OCI-LY7 (cell line): ENCODE results near the gene ZNF341. TPM values are rescaled to one million over a fixed set of nuclear protein-coding genes. Genes with fewer than 3 reads are reported as not detected.
A peak's percentile ranks its signal among the peaks of the same experiment; 100 is the strongest.

Experiments used
- BruUV-seq: library from RNA; stranded (reverse); fragments of 400-500 nt; replicated peaks from 2 replicates; lab custom pipeline; 2021; lab: Mats Ljungman, UMichigan
- CTCF ChIA-PET: fragments of 300-600 bp; sonication (Branson Sonifier 250); formaldehyde crosslinking; loops from one replicate; lab custom pipeline; 2022; ENCODE audit warnings: antibody characterized with exemption; ENCODE audit not compliant: unreplicated experiment; lab: Charles Lee
- POLR2A ChIA-PET: fragments of 300-600 bp; sonication (Branson Sonifier 250); formaldehyde crosslinking; loops from one replicate; lab custom pipeline; 2022; ENCODE audit warnings: antibody characterized with exemption; lab: Charles Lee
- DNase-seq: peaks from one replicate; pipeline ENCODE4 v3.0.0-alpha.2; 2015; ENCODE audit warnings: low spot score
- H2AFZ ChIP-seq: fragments of 200-600 bp; sonication (generic), shearing (Covaris generic); 2 replicates; pipeline ENCODE4 v1.6.1; 2014; ENCODE audit warnings: mild to moderate bottlenecking, antibody characterized with exemption, low read length, moderate library complexity
- H3K27ac ChIP-seq: fragments of 200-600 bp; sonication (generic); 2 replicates; pipeline ENCODE4 v1.5.1; 2014; ENCODE audit warnings: mixed run types, low read depth, mild to moderate bottlenecking, moderate library complexity, low read length, inconsistent platforms; ENCODE audit not compliant: poor library complexity, severe bottlenecking
- H3K36me3 ChIP-seq: fragments of 200-600 bp; sonication (generic); 2 replicates; pipeline ENCODE4 v1.6.1; 2014; ENCODE audit warnings: mild to moderate bottlenecking, antibody characterized with exemption, low read length, moderate library complexity, mixed read lengths; ENCODE audit not compliant: insufficient read depth
- H3K4me1 ChIP-seq: fragments of 200-600 bp; sonication (generic); 2 replicates; pipeline ENCODE4 v1.5.1; 2014; ENCODE audit warnings: mild to moderate bottlenecking, low read length; ENCODE audit not compliant: insufficient read depth, poor library complexity, severe bottlenecking
- H3K4me2 ChIP-seq: fragments of 200-600 bp; sonication (generic); 2 replicates; pipeline ENCODE4 v1.6.1; 2014; ENCODE audit warnings: mild to moderate bottlenecking, low read length
- H3K4me3 ChIP-seq: fragments of 200-600 bp; sonication (generic); 2 replicates; pipeline ENCODE4 v1.5.1; 2014; ENCODE audit warnings: mild to moderate bottlenecking, low read depth, low read length; ENCODE audit not compliant: poor library complexity, severe bottlenecking
- H3K79me2 ChIP-seq: fragments of 200-600 bp; sonication (generic); 2 replicates; pipeline ENCODE4 v1.6.1; 2016; ENCODE audit warnings: low read depth, mild to moderate bottlenecking, low read length, moderate library complexity, mixed read lengths; ENCODE audit not compliant: insufficient read depth
- H3K9me2 ChIP-seq: fragments of 200-600 bp; sonication (generic); 2 replicates; pipeline ENCODE4 v1.6.1; 2016; ENCODE audit warnings: mild to moderate bottlenecking, low read length, mixed read lengths; ENCODE audit not compliant: insufficient read depth
- H3K9me3 ChIP-seq: fragments of 200-600 bp; sonication (generic); 2 replicates; pipeline ENCODE4 v1.6.1; 2014; ENCODE audit warnings: mild to moderate bottlenecking, mixed run types, low read length, mixed read lengths
- H4K20me1 ChIP-seq: fragments of 200-600 bp; sonication (generic); 2 replicates; pipeline ENCODE4 v1.6.1; 2014; ENCODE audit warnings: mild to moderate bottlenecking, antibody characterized with exemption, low read length, moderate library complexity, mixed read lengths; ENCODE audit not compliant: insufficient read depth
- EZH2phosphoT487 ChIP-seq: fragments of 200-600 bp; sonication (generic); IDR thresholded peaks from 2 replicates; pipeline ENCODE4 v1.6.1; 2018; ENCODE audit warnings: low read depth, borderline replicate concordance, mild to moderate bottlenecking, mixed run types, antibody characterized with exemption, low read length, moderate library complexity, mixed read lengths
- intact Hi-C: fragments of 100-400 bp; cut with micrococcal nuclease; formaldehyde crosslinking; loops from one replicate; pipeline ENCODE4 v1.10.0; 2022; ENCODE audit not compliant: unreplicated experiment
- total RNA-seq, 2 experiments: library from RNA; depleted of rRNA in 1 of 2; stranded (reverse); fragments of >200 nt in 1 of 2; shearing (Covaris generic) in 1 of 2; gene quantifications; 2 replicates each; pipeline ENCODE4 v1.2.3, GENCODE V29; 2014 to 2022
- TF ChIP-seq, protein P1 (sequence below): fragments of 200-600 bp; sonication (generic); conservative IDR thresholded peaks from 2 replicates; pipeline ENCODE4 v1.5.1; 2014; ENCODE audit warnings: mild to moderate bottlenecking, antibody characterized with exemption, low read length, moderate library complexity, mixed read lengths

ZNF341 gene
- total RNA-seq, 2 experiments from 2014 or later: 3.2 to 7.7 TPM

DNA sequence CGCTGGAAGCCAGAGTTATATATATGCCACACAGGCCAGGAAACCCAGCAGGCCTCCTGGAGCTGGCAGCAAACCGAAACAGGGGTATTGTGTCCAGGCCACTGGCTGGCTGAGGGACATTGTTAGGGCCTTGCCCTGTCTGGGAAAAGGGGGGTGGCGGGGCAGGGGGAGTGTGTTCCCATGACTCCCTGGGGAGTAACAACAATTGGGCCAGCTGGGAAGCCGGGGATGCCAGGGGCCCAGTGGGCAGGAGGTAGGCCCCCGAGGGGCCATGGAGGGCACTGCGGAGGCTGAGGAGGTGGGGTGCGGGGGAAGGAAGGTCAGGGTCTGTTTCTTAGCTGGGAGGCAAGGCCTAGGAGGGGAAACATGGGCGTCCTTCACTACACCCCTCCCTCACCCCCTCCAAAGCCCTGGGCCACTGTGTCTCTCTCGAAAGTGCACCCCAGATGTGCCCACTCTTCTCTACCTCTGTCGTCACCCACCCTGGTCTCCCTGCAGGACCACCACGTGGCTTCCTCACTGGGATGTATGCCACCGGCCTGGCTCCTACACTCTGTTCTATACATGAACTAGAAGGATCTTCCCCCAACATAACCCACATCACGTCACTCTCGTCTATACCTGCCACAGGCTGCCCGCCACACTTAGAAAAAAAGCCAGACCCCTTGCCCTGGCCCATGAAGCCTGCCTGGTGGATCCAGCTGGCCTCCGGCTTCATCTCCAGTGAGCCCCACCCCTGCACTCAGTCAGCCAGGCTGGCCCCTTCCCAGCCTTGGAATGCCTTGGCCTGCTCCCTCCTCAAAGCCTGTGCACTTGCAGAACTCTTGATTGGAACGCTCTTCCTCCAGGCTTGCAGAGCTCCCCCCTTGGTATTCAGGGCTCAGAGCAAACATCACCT, 37.8 kb upstream of the ZNF341 start:
- H3K4me3 ChIP-seq: no peak overlapping the region
- H3K4me2 ChIP-seq: no peak overlapping the region
- ChIA-PET POLR2A (interaction anchor here (0.6 to 1.0 kb wide), 2 partner anchors 10 to 27 kb away, joined by 4 to 6 read pairs; partner anchors contain the start of gene ACTL10), CTCF (no interaction called here)
- no peak overlapping the region for H3K27ac ChIP-seq
- no peaks in the 10 kb centered on the region for H3K9me3 ChIP-seq
- BruUV-seq: no TSS peak
- intact Hi-C loops: no loop called here
- DNase-seq: no peak
- H2AFZ ChIP-seq: 0 out of 2 replicates have a peak overlapping the region, but pooled peaks have one; percentile 28
- H3K36me3 ChIP-seq: no peaks in the 10 kb centered on the region
- H3K4me1 ChIP-seq: peaks cover 25% of the 10 kb centered on the region
- no peaks in the 10 kb centered on the region for H3K79me2 ChIP-seq
- H3K9me2 ChIP-seq: no peaks in the 10 kb centered on the region
- TF ChIP-seq, protein P1, sequence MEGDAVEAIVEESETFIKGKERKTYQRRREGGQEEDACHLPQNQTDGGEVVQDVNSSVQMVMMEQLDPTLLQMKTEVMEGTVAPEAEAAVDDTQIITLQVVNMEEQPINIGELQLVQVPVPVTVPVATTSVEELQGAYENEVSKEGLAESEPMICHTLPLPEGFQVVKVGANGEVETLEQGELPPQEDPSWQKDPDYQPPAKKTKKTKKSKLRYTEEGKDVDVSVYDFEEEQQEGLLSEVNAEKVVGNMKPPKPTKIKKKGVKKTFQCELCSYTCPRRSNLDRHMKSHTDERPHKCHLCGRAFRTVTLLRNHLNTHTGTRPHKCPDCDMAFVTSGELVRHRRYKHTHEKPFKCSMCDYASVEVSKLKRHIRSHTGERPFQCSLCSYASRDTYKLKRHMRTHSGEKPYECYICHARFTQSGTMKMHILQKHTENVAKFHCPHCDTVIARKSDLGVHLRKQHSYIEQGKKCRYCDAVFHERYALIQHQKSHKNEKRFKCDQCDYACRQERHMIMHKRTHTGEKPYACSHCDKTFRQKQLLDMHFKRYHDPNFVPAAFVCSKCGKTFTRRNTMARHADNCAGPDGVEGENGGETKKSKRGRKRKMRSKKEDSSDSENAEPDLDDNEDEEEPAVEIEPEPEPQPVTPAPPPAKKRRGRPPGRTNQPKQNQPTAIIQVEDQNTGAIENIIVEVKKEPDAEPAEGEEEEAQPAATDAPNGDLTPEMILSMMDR: no peak
- no peak for TF ChIP-seq EZH2phosphoT487
- H4K20me1 ChIP-seq: no peaks in the 10 kb centered on the region

DNA sequence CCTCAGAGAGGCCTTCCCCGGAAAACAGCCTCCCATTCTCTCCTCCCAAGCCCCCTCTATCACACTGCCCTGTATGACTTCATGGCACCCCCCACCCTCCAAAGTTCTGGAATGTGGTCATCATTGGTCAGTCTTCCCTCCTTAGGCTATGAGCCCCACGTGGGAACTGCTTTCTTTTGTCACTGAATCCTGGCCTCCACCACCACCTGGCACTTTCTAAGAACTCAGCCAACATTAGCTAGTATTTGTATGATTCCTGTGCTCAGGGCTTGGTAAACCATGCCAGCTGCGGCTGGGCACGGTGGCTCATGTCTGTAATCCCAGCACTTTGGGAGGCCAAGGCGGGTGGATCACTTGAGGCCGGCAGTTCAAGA, 37.2 kb upstream of the ZNF341 start:
- DNase-seq: no peak
- Histone ChIP-seq H3K27ac (no peak overlapping the region), H3K4me3 (no peak overlapping the region), H3K79me2 (no peaks in the 10 kb centered on the region), H3K36me3 (no peaks in the 10 kb centered on the region), H3K9me2 (no peaks in the 10 kb centered on the region), H2AFZ (no peak overlapping the region), H3K9me3 (no peaks in the 10 kb centered on the region), H3K4me2 (no peak overlapping the region), H3K4me1 (peaks cover 19% of the 10 kb centered on the region), H4K20me1 (no peaks in the 10 kb centered on the region)
- intact Hi-C loops: no loop called here
- BruUV-seq: no TSS peak
- POLR2A ChIA-PET: no interaction called here
- CTCF ChIA-PET: no interaction called here
- TF ChIP-seq, protein P1: no peak
- TF ChIP-seq EZH2phosphoT487: no peak

DNA sequence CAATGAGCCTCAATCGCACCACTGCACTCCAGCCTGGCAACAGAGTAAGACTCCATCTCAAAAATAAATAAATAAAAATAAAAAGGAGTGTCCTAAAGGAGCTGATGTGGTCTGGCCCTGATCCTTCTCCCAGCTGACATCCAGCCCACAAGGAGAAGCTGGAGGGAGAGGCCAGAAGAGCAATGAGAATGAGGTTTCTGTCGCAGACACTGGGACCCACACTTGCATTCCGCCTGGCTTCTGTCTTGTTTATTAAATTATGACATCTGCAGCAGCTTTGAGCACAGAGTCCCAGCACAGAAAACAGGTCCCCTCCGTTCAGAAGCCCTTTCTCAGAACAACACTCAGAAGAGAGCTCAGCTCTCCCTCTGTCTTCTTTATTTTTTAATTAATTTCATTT, 35.3 kb upstream of the ZNF341 start:
- no peak for DNase-seq
- H4K20me1 ChIP-seq: no peaks in the 10 kb centered on the region
- H3K9me3 ChIP-seq: no peaks in the 10 kb centered on the region
- no peak overlapping the region for H3K4me2 ChIP-seq
- BruUV-seq: no TSS peak
- H3K79me2 ChIP-seq: no peaks in the 10 kb centered on the region
- no peak overlapping the region for H2AFZ ChIP-seq
- intact Hi-C loops: no loop called here
- H3K27ac ChIP-seq: no peak overlapping the region
- no peaks in the 10 kb centered on the region for H3K36me3 ChIP-seq
- ChIA-PET CTCF (no interaction called here), POLR2A (no interaction called here)
- peaks cover 10% of the 10 kb centered on the region for H3K4me1 ChIP-seq
- H3K9me2 ChIP-seq: no peaks in the 10 kb centered on the region
- no peak for TF ChIP-seq EZH2phosphoT487
- TF ChIP-seq, protein P1: no peak
- H3K4me3 ChIP-seq: no peak overlapping the region
